K562 (cell line): ENCODE data around the gene SGK1. TPM values are rescaled to one million over a fixed set of nuclear protein-coding genes. Genes with fewer than 3 reads are reported as not detected.

ENCODE experiments used
- CXXC5 ChIP-seq: fragments of 250-450 bp; sonication (Bioruptor Pico); IDR thresholded peaks from 2 replicates; pipeline ENCODE4 v1.8.0; 2022; ENCODE audit warnings: inconsistent platforms, mild to moderate bottlenecking, moderate library complexity
- EP400 ChIP-seq: fragments of 450-650 bp; IDR thresholded peaks from 2 replicates; pipeline ENCODE4 v1.6.1; 2017; ENCODE audit warnings: antibody characterized with exemption, mild to moderate bottlenecking, moderate library complexity
- GATAD2B ChIP-seq: fragments of 450-650 bp; IDR thresholded peaks from 2 replicates; pipeline ENCODE4 v1.6.1; 2017; ENCODE audit warnings: mild to moderate bottlenecking, borderline replicate concordance
- HDAC2 ChIP-seq: fragments of 450-650 bp; IDR thresholded peaks from 2 replicates; pipeline ENCODE4 v1.6.1; 2016; ENCODE audit warnings: mild to moderate bottlenecking
- HDAC8 ChIP-seq: fragments of 450-650 bp; IDR thresholded peaks from 2 replicates; pipeline ENCODE4 v1.6.1; 2016; ENCODE audit warnings: mild to moderate bottlenecking, missing genetic modification characterization, moderate library complexity, missing compliant biosample characterization
- NEUROD1 ChIP-seq: fragments of 150-350 bp; IDR thresholded peaks from 2 replicates; pipeline ENCODE4 v1.6.1; 2014; ENCODE audit warnings: borderline replicate concordance, low read length, low read depth; ENCODE audit not compliant: partially characterized antibody
- NR3C1 ChIP-seq: sonication (generic); formaldehyde crosslinking; IDR thresholded peaks from 2 replicates; pipeline ENCODE4 v1.8.1; 2022; ENCODE audit warnings: missing genetic modification reagents
- RUNX1 ChIP-seq: sonication (generic); IDR thresholded peaks from 2 replicates; pipeline ENCODE4 v1.6.1; 2016; ENCODE audit warnings: antibody characterized with exemption, low read depth
- SP1 ChIP-seq: sonication (generic); formaldehyde crosslinking; IDR thresholded peaks from 2 replicates; pipeline ENCODE4 v1.8.1; 2022; ENCODE audit warnings: mild to moderate bottlenecking, missing genetic modification reagents
- SRSF1 ChIP-seq: fragments of 200-400 bp; formaldehyde crosslinking; IDR thresholded peaks from 2 replicates; pipeline ENCODE4 v1.6.1; 2017; ENCODE audit warnings: mild to moderate bottlenecking, low read depth, low read length, moderate library complexity
- TOE1 ChIP-seq, 2 experiments: fragments of 450-650 bp in 1 of 2; sonication (generic) in 1 of 2; formaldehyde crosslinking in 1 of 2; IDR thresholded peaks; 2 replicates each; pipeline versions ENCODE4 v1.7.1 to v1.8.0; 2016 to 2022; ENCODE audit warnings: borderline replicate concordance in 2 of 2, mild to moderate bottlenecking in 2 of 2, antibody characterized with exemption in 1 of 2, inconsistent platforms in 1 of 2, low read depth in 1 of 2, missing genetic modification reagents in 1 of 2, moderate library complexity in 1 of 2
- XRCC5 ChIP-seq: fragments of 200-400 bp; formaldehyde crosslinking; IDR thresholded peaks from 2 replicates; pipeline ENCODE4 v1.6.1; 2017; ENCODE audit warnings: low read depth, mild to moderate bottlenecking, low read length
- polyA plus RNA-seq, 8 experiments: library from polyadenylated mRNA; depleted of rRNA in 4 of 8; stranded (reverse) in 5 of 8; unstranded in 3 of 8; fragments of >200 nt; fragmentation: Nextera tagmentation in 2 of 8; fragmentation: Illumina TruSeq in 1 of 8; extraction: Ambion mirVana in 2 of 8; extraction: Trizol in 1 of 8; gene quantifications; 2 replicates each; pipeline versions ENCODE4 v1.2.1 to v1.2.3, GENCODE V29; 2011 to 2014; ENCODE audit warnings: inconsistent platforms in 1 of 8, missing spikeins in 1 of 8
- total RNA-seq, 7 experiments: library from RNA; depleted of rRNA in 6 of 7; stranded (reverse); fragments of >200 nt in 6 of 7; fragmentation: Illumina TruSeq in 2 of 7; extraction: Trizol in 2 of 7; gene quantifications; 2 replicates each; pipeline versions ENCODE4 v1.2.1 to v1.2.3, GENCODE V29; 2011 to 2021; ENCODE audit warnings: low replicate concordance in 1 of 7
- TF ChIP-seq, protein P1 (sequence below): fragments of 250-450 bp; sonication (Bioruptor Pico); IDR thresholded peaks from 2 replicates; pipeline ENCODE4 v1.4.0; 2020
- TF ChIP-seq, protein P2 (sequence below): fragments of 450-650 bp; formaldehyde crosslinking; IDR thresholded peaks from 2 replicates; pipeline ENCODE4 v1.4.0; 2020; ENCODE audit warnings: mild to moderate bottlenecking
- TF ChIP-seq, protein P3 (sequence below): sonication (generic); formaldehyde crosslinking; IDR thresholded peaks from 2 replicates; pipeline ENCODE4 v1.8.1; 2023; ENCODE audit warnings: mild to moderate bottlenecking, missing genetic modification reagents
- TF ChIP-seq, protein P4 (sequence below): fragments of 450-650 bp; IDR thresholded peaks from 2 replicates; pipeline ENCODE4 v1.6.1; 2014; ENCODE audit warnings: low read depth, mild to moderate bottlenecking, moderate library complexity, borderline replicate concordance
- TF ChIP-seq, protein P5 (sequence below): fragments of 250-450 bp; sonication (Bioruptor Pico); IDR thresholded peaks from 2 replicates; pipeline ENCODE4 v1.9.0; 2021; ENCODE audit warnings: mild to moderate bottlenecking, inconsistent platforms

SGK1 gene
- total and polyA plus RNA-seq, 9 of the 15 experiments (the other 6 are each of a cell fraction or from before 2014, with no cell fraction given), result 3.5 to 7.2 (median 3.9) TPM

DNA sequence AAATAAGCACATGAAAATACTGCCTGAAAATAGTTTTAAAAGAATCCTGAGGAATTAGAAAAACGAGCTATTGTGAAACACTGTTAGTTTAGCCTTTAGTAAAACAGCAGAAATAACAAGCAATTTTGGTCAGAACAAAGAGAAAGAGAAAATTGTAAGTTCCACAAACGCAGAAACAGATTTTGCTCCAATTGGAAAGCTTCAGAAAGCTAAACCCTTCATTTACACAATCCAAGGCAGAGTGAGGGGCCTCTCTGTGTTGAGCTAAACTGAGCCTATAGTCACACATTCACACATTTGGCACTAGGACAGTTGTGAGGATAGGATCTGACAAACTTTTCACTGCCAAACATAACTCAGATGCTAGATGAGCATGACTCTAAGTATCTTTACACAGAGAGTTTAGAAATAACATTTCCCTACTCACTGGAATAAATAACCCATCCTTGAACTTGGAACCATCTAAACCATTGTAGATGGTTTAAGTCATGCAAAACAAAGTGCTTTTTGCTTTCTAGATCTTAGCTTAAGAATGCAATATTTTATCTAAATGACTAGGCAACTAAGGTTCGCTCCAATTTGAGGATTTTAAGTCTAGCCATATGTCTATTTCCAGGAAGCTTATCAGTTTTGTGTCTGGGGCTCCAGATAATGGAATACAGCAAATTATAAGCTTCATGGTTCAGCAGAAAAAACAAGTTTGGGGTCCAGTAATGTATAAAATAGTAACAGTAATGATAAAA, 122.6 kb downstream of the SGK1 start (continued):
- TF ChIP-seq XRCC5 (no peak), NEUROD1 (peak; percentile 19), RUNX1 (no peak), HDAC8 (tag) (no peak), HDAC2 (peak; percentile 79), NR3C1 (no peak), SRSF1 (no peak), EP400 (peak; percentile 15; the same call in 1 of the 2 replicates), SP1 (CRISPR knock-in tag) (no peak), GATAD2B (peak; percentile 82), CXXC5 (CRISPR knock-in tag) (peak; percentile 26; the same call in 1 of the 2 replicates), TOE1 (IDR thresholded peaks at IDR 0.05; ENCODE audit: borderline replicate concordance) (no peak), TOE1 (CRISPR knock-in tag; IDR thresholded peaks at IDR 0.05; ENCODE audit: borderline replicate concordance, low read depth) (no peak)
- TF ChIP-seq, protein P1, sequence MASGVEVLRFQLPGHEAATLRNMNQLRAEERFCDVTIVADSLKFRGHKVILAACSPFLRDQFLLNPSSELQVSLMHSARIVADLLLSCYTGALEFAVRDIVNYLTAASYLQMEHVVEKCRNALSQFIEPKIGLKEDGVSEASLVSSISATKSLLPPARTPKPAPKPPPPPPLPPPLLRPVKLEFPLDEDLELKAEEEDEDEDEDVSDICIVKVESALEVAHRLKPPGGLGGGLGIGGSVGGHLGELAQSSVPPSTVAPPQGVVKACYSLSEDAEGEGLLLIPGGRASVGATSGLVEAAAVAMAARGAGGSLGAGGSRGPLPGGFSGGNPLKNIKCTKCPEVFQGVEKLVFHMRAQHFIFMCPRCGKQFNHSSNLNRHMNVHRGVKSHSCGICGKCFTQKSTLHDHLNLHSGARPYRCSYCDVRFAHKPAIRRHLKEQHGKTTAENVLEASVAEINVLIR (CRISPR knock-in tag), result no peak
- TF ChIP-seq, protein P2, sequence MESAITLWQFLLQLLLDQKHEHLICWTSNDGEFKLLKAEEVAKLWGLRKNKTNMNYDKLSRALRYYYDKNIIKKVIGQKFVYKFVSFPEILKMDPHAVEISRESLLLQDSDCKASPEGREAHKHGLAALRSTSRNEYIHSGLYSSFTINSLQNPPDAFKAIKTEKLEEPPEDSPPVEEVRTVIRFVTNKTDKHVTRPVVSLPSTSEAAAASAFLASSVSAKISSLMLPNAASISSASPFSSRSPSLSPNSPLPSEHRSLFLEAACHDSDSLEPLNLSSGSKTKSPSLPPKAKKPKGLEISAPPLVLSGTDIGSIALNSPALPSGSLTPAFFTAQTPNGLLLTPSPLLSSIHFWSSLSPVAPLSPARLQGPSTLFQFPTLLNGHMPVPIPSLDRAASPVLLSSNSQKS (CRISPR knock-in tag), result no peak
- TF ChIP-seq, protein P3, sequence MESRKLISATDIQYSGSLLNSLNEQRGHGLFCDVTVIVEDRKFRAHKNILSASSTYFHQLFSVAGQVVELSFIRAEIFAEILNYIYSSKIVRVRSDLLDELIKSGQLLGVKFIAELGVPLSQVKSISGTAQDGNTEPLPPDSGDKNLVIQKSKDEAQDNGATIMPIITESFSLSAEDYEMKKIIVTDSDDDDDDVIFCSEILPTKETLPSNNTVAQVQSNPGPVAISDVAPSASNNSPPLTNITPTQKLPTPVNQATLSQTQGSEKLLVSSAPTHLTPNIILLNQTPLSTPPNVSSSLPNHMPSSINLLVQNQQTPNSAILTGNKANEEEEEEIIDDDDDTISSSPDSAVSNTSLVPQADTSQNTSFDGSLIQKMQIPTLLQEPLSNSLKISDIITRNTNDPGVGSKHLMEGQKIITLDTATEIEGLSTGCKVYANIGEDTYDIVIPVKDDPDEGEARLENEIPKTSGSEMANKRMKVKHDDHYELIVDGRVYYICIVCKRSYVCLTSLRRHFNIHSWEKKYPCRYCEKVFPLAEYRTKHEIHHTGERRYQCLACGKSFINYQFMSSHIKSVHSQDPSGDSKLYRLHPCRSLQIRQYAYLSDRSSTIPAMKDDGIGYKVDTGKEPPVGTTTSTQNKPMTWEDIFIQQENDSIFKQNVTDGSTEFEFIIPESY (CRISPR knock-in tag), result no peak
- TF ChIP-seq, protein P4, sequence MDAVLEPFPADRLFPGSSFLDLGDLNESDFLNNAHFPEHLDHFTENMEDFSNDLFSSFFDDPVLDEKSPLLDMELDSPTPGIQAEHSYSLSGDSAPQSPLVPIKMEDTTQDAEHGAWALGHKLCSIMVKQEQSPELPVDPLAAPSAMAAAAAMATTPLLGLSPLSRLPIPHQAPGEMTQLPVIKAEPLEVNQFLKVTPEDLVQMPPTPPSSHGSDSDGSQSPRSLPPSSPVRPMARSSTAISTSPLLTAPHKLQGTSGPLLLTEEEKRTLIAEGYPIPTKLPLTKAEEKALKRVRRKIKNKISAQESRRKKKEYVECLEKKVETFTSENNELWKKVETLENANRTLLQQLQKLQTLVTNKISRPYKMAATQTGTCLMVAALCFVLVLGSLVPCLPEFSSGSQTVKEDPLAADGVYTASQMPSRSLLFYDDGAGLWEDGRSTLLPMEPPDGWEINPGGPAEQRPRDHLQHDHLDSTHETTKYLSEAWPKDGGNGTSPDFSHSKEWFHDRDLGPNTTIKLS, result no peak
- TF ChIP-seq, protein P5, sequence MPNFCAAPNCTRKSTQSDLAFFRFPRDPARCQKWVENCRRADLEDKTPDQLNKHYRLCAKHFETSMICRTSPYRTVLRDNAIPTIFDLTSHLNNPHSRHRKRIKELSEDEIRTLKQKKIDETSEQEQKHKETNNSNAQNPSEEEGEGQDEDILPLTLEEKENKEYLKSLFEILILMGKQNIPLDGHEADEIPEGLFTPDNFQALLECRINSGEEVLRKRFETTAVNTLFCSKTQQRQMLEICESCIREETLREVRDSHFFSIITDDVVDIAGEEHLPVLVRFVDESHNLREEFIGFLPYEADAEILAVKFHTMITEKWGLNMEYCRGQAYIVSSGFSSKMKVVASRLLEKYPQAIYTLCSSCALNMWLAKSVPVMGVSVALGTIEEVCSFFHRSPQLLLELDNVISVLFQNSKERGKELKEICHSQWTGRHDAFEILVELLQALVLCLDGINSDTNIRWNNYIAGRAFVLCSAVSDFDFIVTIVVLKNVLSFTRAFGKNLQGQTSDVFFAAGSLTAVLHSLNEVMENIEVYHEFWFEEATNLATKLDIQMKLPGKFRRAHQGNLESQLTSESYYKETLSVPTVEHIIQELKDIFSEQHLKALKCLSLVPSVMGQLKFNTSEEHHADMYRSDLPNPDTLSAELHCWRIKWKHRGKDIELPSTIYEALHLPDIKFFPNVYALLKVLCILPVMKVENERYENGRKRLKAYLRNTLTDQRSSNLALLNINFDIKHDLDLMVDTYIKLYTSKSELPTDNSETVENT (CRISPR knock-in tag), result no peak
